Endothelial cell of umbilical vein (primary cell): ENCODE measurements around the gene MEIS3. TPM values are rescaled to one million over a fixed set of nuclear protein-coding genes. Genes with fewer than 3 reads are reported as not detected.

ENCODE experiments used
- BruUV-seq: library from RNA; stranded (reverse); fragments of 400-500 nt; replicated peaks from 2 replicates; lab custom pipeline; 2021; lab: Mats Ljungman, UMichigan
- CTCF ChIA-PET: fragments of 300-600, 350-600 bp; sonication (Branson Sonifier 250); formaldehyde crosslinking; loops from one replicate; lab custom pipeline; 2021; ENCODE audit warnings: antibody characterized with exemption, inconsistent platforms; lab: Charles Lee
- POLR2A ChIA-PET: fragments of 300-600, 350-600 bp; sonication (Branson Sonifier 250); formaldehyde crosslinking; loops from one replicate; lab custom pipeline; 2021; ENCODE audit warnings: antibody characterized with exemption, inconsistent platforms; lab: Charles Lee
- DNase-seq: peaks from one replicate; pipeline ENCODE4 v3.0.0-alpha.2; 2011; ENCODE audit warnings: low read depth, low spot score
- FAIRE-seq: peaks from 2 replicates; lab custom pipeline; 2011; peaks lifted over from hg19 to GRCh38; lab: Jason Lieb, UNC
- H2AFZ ChIP-seq: 2 replicates; pipeline ENCODE4 v1.6.0; 2012; ENCODE audit warnings: low read depth, low read length, control low read depth, inconsistent platforms
- H3K27ac ChIP-seq: 2 replicates; pipeline ENCODE4 v1.5.1; 2011; ENCODE audit warnings: low read depth, mild to moderate bottlenecking, control low read depth, low read length, moderate library complexity; ENCODE audit not compliant: insufficient read depth
- H3K27me3 ChIP-seq, 2 experiments: 2 replicates each; pipeline versions ENCODE4 v1.6.0 to v1.6.1; 2011; ENCODE audit warnings: low read length in 2 of 2, mixed read lengths in 1 of 2; ENCODE audit not compliant: control insufficient read depth in 2 of 2, insufficient read depth in 2 of 2
- H3K36me3 ChIP-seq, 2 experiments: 2 replicates in 1 of 2; 3 replicates in 1 of 2; pipeline ENCODE4 v1.5.1; 2011; ENCODE audit warnings: low read length in 2 of 2, mild to moderate bottlenecking in 1 of 2, moderate library complexity in 1 of 2; ENCODE audit not compliant: control insufficient read depth in 2 of 2, insufficient read depth in 2 of 2; ENCODE audit errors: extremely low read depth in 1 of 2
- H3K4me1 ChIP-seq: 3 replicates; pipeline ENCODE4 v1.5.1; 2011; ENCODE audit warnings: mild to moderate bottlenecking, low read length; ENCODE audit not compliant: control insufficient read depth, insufficient read depth; ENCODE audit errors: extremely low read depth
- H3K4me2 ChIP-seq: 2 replicates; pipeline ENCODE4 v1.6.1; 2011; ENCODE audit warnings: low read length, control low read depth, mixed read lengths; ENCODE audit not compliant: insufficient read depth
- H3K4me3 ChIP-seq, 3 experiments: fragments of 200-600 bp in 1 of 3; sonication (generic), shearing (Covaris generic) in 1 of 3; replicated peaks in 1 of 3; 2 replicates each; pipeline ENCODE4 v1.5.1; 2011 to 2016; ENCODE audit warnings: control low read depth in 3 of 3, low read length in 3 of 3, mild to moderate bottlenecking in 2 of 3, inconsistent platforms in 1 of 3, low read depth in 1 of 3, moderate library complexity in 1 of 3; ENCODE audit not compliant: insufficient read depth in 1 of 3
- H3K79me2 ChIP-seq: 2 replicates; pipeline ENCODE4 v1.6.0; 2012; ENCODE audit warnings: low read length, inconsistent platforms; ENCODE audit not compliant: control insufficient read depth, insufficient read depth
- H3K9ac ChIP-seq: replicated peaks from 2 replicates; pipeline ENCODE3; 2011; ENCODE audit warnings: low read length, control low read depth; ENCODE audit not compliant: insufficient read depth; ENCODE audit errors: extremely low read depth
- H3K9me1 ChIP-seq: replicated peaks from 3 replicates; pipeline ENCODE4 v1.6.0; 2011; ENCODE audit warnings: mild to moderate bottlenecking, low read length; ENCODE audit not compliant: control insufficient read depth, insufficient read depth; ENCODE audit errors: extremely low read depth
- H3K9me3 ChIP-seq: replicated peaks from 2 replicates; pipeline ENCODE4 v1.5.1; 2012; ENCODE audit warnings: low read length, inconsistent platforms; ENCODE audit not compliant: control insufficient read depth, insufficient read depth
- H4K20me1 ChIP-seq: replicated peaks from 2 replicates; pipeline ENCODE3; 2011; ENCODE audit warnings: mild to moderate bottlenecking, low read length; ENCODE audit not compliant: control insufficient read depth, insufficient read depth; ENCODE audit errors: extremely low read depth
- CTCF ChIP-seq, 2 donors: IDR thresholded peaks; 1 replicate in 1 of 2; 2 replicates in 1 of 2; pipeline ENCODE4 v1.5.1; 2011; ENCODE audit warnings: low read length in 2 of 2, mild to moderate bottlenecking in 2 of 2, moderate library complexity in 2 of 2, control low read depth in 1 of 2, inconsistent platforms in 1 of 2, low read depth in 1 of 2; ENCODE audit not compliant: insufficient read depth in 1 of 2; ENCODE audit errors: extremely low read depth in 1 of 2
- EZH2 ChIP-seq: IDR thresholded peaks from 2 replicates; pipeline ENCODE4 v1.6.1; 2012; ENCODE audit warnings: borderline replicate concordance, low read depth, mild to moderate bottlenecking, moderate library complexity, low read length, inconsistent platforms; ENCODE audit not compliant: severe bottlenecking
- FOS ChIP-seq: IDR thresholded peaks from 2 replicates; pipeline ENCODE4 v1.6.1; 2011; ENCODE audit warnings: mild to moderate bottlenecking, low read length, moderate library complexity, borderline replicate concordance; ENCODE audit not compliant: insufficient read depth
- GATA2 ChIP-seq: IDR thresholded peaks from 2 replicates; pipeline ENCODE4 v1.7.0; 2011; ENCODE audit warnings: low read depth, mild to moderate bottlenecking, moderate library complexity, mixed read lengths, low read length; ENCODE audit not compliant: insufficient read length, insufficient read depth
- JUN ChIP-seq: IDR thresholded peaks from 2 replicates; pipeline ENCODE4 v1.6.1; 2011; ENCODE audit warnings: borderline replicate concordance, low read depth; ENCODE audit not compliant: insufficient read length, insufficient read depth
- MYC ChIP-seq: IDR thresholded peaks from one replicate; pipeline ENCODE4 v1.6.1; 2011; ENCODE audit warnings: mild to moderate bottlenecking, low read depth, low read length
- POLR2A ChIP-seq: IDR thresholded peaks from 2 replicates; pipeline ENCODE4 v1.6.1; 2012; ENCODE audit warnings: low read depth, mild to moderate bottlenecking, control low read depth, low read length
- POLR2AphosphoS5 ChIP-seq: IDR thresholded peaks from 2 replicates; pipeline ENCODE4 v1.6.1; 2012; ENCODE audit warnings: low read depth, mild to moderate bottlenecking, control low read depth, low read length, moderate library complexity; ENCODE audit not compliant: insufficient read depth
- dilution Hi-C: fragments of 300-500 bp; cut with MboI; formaldehyde crosslinking; loops from one replicate; pipeline ENCODE4 v1.15.0; 2019; ENCODE audit warnings: low sequenced_read_pairs; ENCODE audit not compliant: extremely low pct_ligation_motif_present
- intact Hi-C: fragments of 100-400 bp; cut with micrococcal nuclease; formaldehyde crosslinking; loops from one replicate; pipeline ENCODE4 v1.10.0; 2022
- polyA plus RNA-seq, 4 experiments: library from polyadenylated mRNA; depleted of rRNA in 3 of 4; stranded (reverse) in 3 of 4; unstranded in 1 of 4; fragments of >200 nt; gene quantifications; 2 replicates each; pipeline versions ENCODE4 v1.2.1 to v1.2.3, GENCODE V29; 2011 to 2012; ENCODE audit warnings: missing spikeins in 1 of 4
- total RNA-seq: library from RNA; stranded (reverse); gene quantifications from 2 replicates; pipeline ENCODE4 v1.2.3, GENCODE V29; 2021
- TF ChIP-seq, protein P1 (sequence below): IDR thresholded peaks from 2 replicates; pipeline ENCODE4 v1.6.1; 2011; ENCODE audit not compliant: insufficient read depth, insufficient read length

MEIS3 gene
- total and polyA plus RNA-seq, 2 donors (not counting 3 experiments of a cell fraction or from before 2014, with no cell fraction given): 0.42 TPM; not detected in 1

DNA sequence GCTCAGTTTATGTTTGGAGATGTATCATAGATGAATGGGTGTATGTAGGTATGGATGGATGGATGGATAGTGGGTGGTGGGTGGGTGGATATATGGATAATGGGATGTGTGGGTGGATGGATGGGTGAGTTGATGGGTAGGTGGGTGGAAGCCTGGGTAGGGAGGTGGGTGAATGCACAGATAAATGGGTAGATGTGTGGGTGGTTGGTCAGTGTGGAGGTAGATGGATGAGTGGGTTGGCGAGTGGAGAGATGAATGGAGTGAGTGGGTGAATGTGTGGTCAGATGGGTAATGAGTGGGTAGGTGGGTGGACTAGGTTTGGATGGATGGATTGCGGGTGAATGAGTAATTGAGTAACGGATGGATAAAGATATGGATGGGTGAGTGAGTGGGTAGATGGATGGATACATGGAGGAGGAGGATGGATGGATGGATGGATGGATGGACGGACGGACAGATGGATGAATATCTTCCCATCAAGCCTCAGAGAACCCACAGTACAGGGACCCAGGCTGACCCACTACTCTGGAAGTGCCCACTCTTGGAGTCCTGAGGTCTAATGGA is 13.4 kb downstream of the MEIS3 start:
- BruUV-seq: no TSS peak
- Histone ChIP-seq H3K36me3 (no peaks in the 10 kb centered on the region), H4K20me1 (no peaks in the 10 kb centered on the region), H3K4me2 (no peak overlapping the region), H3K4me3 (no peak overlapping the region), H3K27me3 (peaks cover 0 to 6% of the 10 kb centered on the region in 2 experiments), H3K27ac (no peak overlapping the region), H3K79me2 (no peaks in the 10 kb centered on the region), H3K9me3 (no peaks in the 10 kb centered on the region), H2AFZ (no peak overlapping the region), H3K9me1 (no peaks in the 10 kb centered on the region), H3K4me1 (no peaks in the 10 kb centered on the region), H3K9ac (no peak overlapping the region)
- intact Hi-C loops: no loop called here
- ChIA-PET POLR2A (no interaction called here), CTCF (no interaction called here)
- FAIRE-seq: no peak
- dilution Hi-C loops: no loop called here
- no peak for DNase-seq
- TF ChIP-seq GATA2: no peak
- TF ChIP-seq JUN: no peak
- no peak for TF ChIP-seq FOS
- TF ChIP-seq EZH2: no peak
- no peak for TF ChIP-seq POLR2AphosphoS5
- TF ChIP-seq MYC: no peak
- no peak for TF ChIP-seq POLR2A
- TF ChIP-seq CTCF (IDR thresholded peaks at IDR 0.05; ENCODE audit: extremely low read depth in 1 of 2, insufficient read depth in 1 of 2, low read depth in 1 of 2, low read length in 2 of 2): no peak
- TF ChIP-seq, protein P1, sequence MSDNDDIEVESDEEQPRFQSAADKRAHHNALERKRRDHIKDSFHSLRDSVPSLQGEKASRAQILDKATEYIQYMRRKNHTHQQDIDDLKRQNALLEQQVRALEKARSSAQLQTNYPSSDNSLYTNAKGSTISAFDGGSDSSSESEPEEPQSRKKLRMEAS: no peak
